Loucy (cell line): ENCODE measurements around the gene ARG2.

Source experiments
- H2AFZ ChIP-seq: fragments of 200-600 bp; sonication (generic); 2 replicates; pipeline ENCODE4 v1.6.0; 2016; ENCODE audit warnings: antibody characterized with exemption, mild to moderate bottlenecking, low read length, moderate library complexity
- H3F3A ChIP-seq: fragments of 200-600 bp; 2 replicates; pipeline ENCODE4 v1.6.0; 2016; ENCODE audit warnings: antibody characterized with exemption, low read depth, mild to moderate bottlenecking
- H3K27me3 ChIP-seq: fragments of 200-600 bp; sonication (generic); 2 replicates; pipeline ENCODE4 v1.6.1; 2014; ENCODE audit warnings: low read length, mild to moderate bottlenecking; ENCODE audit not compliant: insufficient read depth, poor library complexity, severe bottlenecking
- H3K36me3 ChIP-seq: fragments of 200-600 bp; sonication (generic); 2 replicates; pipeline ENCODE4 v1.6.1; 2016; ENCODE audit warnings: low read length; ENCODE audit not compliant: insufficient read depth
- H3K4me1 ChIP-seq: fragments of 200-600 bp; sonication (generic); 2 replicates; pipeline ENCODE4 v1.5.1; 2014; ENCODE audit warnings: low read length, mild to moderate bottlenecking; ENCODE audit not compliant: insufficient read depth, poor library complexity, severe bottlenecking
- H3K4me2 ChIP-seq: fragments of 200-600 bp; sonication (generic); 2 replicates; pipeline ENCODE4 v1.6.0; 2014; ENCODE audit warnings: antibody characterized with exemption, low read length, low read depth, mild to moderate bottlenecking; ENCODE audit not compliant: poor library complexity, severe bottlenecking
- H3K4me3 ChIP-seq: fragments of 200-600 bp; sonication (generic); 2 replicates; pipeline ENCODE4 v1.5.1; 2014; ENCODE audit warnings: low read length, mild to moderate bottlenecking, mixed read lengths; ENCODE audit not compliant: poor library complexity, severe bottlenecking
- H3K79me2 ChIP-seq: fragments of 200-600 bp; sonication (generic); 2 replicates; pipeline ENCODE4 v1.6.1; 2014; ENCODE audit warnings: low read length; ENCODE audit not compliant: insufficient read depth
- H3K9ac ChIP-seq: fragments of 200-600 bp; sonication (generic); 2 replicates; pipeline ENCODE4 v1.6.0; 2014; ENCODE audit warnings: mild to moderate bottlenecking, low read depth, low read length, moderate library complexity; ENCODE audit not compliant: poor library complexity, severe bottlenecking
- H3K9me2 ChIP-seq: fragments of 200-600 bp; sonication (generic); replicated peaks from 2 replicates; pipeline ENCODE4 v1.6.1; 2016; ENCODE audit warnings: low read depth, low read length, mixed read lengths
- H3K9me3 ChIP-seq: fragments of 200-600 bp; sonication (generic); 2 replicates; pipeline ENCODE4 v1.6.1; 2014; ENCODE audit warnings: mild to moderate bottlenecking, antibody characterized with exemption, low read length, low read depth; ENCODE audit not compliant: insufficient read depth
- H4K20me1 ChIP-seq: fragments of 200-600 bp; sonication (generic); 2 replicates; pipeline ENCODE4 v1.6.0; 2014; ENCODE audit warnings: antibody characterized with exemption, low read length, mild to moderate bottlenecking; ENCODE audit not compliant: insufficient read depth, poor library complexity, severe bottlenecking
- EZH2phosphoT487 ChIP-seq: fragments of 200-600 bp; IDR thresholded peaks from 2 replicates; pipeline ENCODE4 v1.6.1; 2018; ENCODE audit warnings: antibody characterized with exemption, mild to moderate bottlenecking, moderate library complexity, borderline replicate concordance
- TF ChIP-seq, protein P1 (sequence below): fragments of 200-600 bp; sonication (generic); conservative IDR thresholded peaks from 2 replicates; pipeline ENCODE4 v1.5.1; 2014; ENCODE audit warnings: mild to moderate bottlenecking, antibody characterized with exemption, low read length

Gene ARG2

DNA sequence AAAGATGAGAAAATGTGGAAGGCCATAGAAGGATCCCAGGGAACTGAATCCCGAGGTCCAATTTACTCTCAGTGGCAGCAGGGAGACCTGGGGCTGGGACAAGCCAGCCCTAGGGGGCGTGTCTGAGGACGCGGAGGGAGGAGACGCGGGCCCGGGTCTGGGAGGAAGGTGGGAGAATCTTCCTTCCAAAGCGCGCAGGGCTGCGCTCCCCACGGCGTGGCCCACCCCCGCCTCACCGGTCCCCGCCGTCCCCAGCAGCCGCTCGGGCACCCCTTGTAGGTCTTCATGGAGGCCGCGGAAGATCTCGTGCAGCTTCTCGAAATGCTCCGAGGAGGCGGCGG lies 54.4 kb downstream of the ARG2 start:
- Histone ChIP-seq H3K9me3 (no peaks in the 10 kb centered on the region), H3K4me3 (peak overlapping the region; percentile 88), H3K4me2 (peak overlapping the region; percentile 99), H3K79me2 (peaks cover 48% of the 10 kb centered on the region), H3K36me3 (peaks cover 28% of the 10 kb centered on the region; the same call in 1 of the 2 replicates), H3K9me2 (no peaks in the 10 kb centered on the region), H3K4me1 (peaks cover 32% of the 10 kb centered on the region), H3F3A (no peaks in the 10 kb centered on the region), H2AFZ (peak overlapping the region; percentile 91), H3K27me3 (no peaks in the 10 kb centered on the region), H3K9ac (peak overlapping the region; percentile 76), H4K20me1 (peaks cover 27% of the 10 kb centered on the region)
- TF ChIP-seq, protein P1, sequence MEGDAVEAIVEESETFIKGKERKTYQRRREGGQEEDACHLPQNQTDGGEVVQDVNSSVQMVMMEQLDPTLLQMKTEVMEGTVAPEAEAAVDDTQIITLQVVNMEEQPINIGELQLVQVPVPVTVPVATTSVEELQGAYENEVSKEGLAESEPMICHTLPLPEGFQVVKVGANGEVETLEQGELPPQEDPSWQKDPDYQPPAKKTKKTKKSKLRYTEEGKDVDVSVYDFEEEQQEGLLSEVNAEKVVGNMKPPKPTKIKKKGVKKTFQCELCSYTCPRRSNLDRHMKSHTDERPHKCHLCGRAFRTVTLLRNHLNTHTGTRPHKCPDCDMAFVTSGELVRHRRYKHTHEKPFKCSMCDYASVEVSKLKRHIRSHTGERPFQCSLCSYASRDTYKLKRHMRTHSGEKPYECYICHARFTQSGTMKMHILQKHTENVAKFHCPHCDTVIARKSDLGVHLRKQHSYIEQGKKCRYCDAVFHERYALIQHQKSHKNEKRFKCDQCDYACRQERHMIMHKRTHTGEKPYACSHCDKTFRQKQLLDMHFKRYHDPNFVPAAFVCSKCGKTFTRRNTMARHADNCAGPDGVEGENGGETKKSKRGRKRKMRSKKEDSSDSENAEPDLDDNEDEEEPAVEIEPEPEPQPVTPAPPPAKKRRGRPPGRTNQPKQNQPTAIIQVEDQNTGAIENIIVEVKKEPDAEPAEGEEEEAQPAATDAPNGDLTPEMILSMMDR, result peak; percentile 40
- TF ChIP-seq EZH2phosphoT487, result no peak

DNA sequence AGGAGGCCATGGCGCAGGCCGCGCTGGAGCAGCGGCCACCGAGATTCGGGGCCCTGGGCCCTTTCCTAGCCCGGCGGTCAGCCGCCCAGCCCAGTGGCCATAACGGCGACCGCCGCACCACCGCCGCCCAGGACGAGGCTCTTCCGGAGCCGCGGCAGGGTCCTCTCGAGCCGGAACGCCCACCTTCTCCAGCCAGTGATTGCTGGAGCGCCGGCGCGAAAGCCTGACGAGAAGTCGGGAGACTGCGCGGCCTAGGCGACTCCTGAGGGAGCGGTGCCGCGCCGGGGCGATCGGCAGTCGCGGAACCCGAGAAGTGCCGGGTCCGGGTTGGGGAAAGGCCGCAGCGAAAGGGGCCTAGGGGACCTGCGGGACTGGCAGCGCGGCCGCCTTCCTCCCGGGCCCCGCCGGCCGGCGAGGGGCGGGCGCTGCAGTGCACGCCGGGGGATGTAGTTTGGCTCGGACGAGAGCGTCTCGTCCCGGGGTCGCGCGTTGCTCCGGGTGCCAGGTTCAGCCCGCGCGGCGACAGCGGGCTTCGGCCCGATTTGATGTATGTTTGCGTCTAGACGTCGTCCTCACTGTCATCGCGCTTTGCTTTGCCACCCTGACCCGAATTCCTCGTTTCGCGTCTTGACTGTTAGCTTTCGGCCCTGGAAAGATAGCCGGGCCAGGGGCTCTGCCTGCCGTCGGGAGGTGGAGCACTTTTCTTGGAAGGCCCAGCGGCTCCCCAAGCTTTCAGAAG lies 54.9 kb downstream of the ARG2 start, which contains the start of gene VTI1B:
TSS of gene VTI1B (minus strand) at position 153 of the 739 bp plus-strand sequence. CDS start at position 10, 143 bp downstream.
- H3K9me3 ChIP-seq, result no peaks in the 10 kb centered on the region
- H3K4me2 ChIP-seq, result peak within 1 kb of the TSS; percentile 99
- H3K79me2 ChIP-seq, result peaks cover 43% of the 10 kb centered on the region
- H3F3A ChIP-seq, result no peaks in the 10 kb centered on the region
- peaks cover 32% of the 10 kb centered on the region for H3K4me1 ChIP-seq
- H4K20me1 ChIP-seq, result peaks cover 27% of the 10 kb centered on the region
- TF ChIP-seq, protein P1, result no peak
- TF ChIP-seq EZH2phosphoT487, result no peak
- H3K9ac ChIP-seq, result peak within 1 kb of the TSS; percentile 76
- H2AFZ ChIP-seq, result peak within 1 kb of the TSS; percentile 91
- H3K4me3 ChIP-seq, result peak within 1 kb of the TSS; percentile 88
- H3K27me3 ChIP-seq, result no peaks in the 10 kb centered on the region
- H3K36me3 ChIP-seq, result peaks cover 30% of the 10 kb centered on the region; the same call in 1 of the 2 replicates
- H3K9me2 ChIP-seq, result no peaks in the 10 kb centered on the region

DNA sequence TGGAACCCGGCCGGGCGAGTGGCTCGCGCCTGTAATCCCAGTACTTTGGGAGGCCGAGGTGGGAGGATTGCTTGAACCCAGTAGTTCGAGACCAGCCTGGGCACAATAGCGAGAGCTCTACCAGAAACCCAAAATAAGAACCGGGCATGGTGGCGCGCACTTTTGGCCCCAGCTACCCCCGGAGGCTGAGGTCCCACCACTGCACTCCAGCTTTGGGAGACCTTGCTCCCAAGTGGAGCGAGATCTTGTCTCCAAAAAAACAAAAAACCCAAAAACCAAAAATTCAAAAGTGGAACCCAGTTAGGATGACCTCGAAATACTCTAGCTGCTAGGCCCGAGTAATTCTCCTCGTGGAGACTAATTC lies 55.5 kb downstream of the ARG2 start:
- H3K4me2 ChIP-seq, result peak overlapping the region; percentile 99
- H3K9me3 ChIP-seq, result no peaks in the 10 kb centered on the region
- H4K20me1 ChIP-seq, result peaks cover 32% of the 10 kb centered on the region
- H3K4me1 ChIP-seq, result peaks cover 32% of the 10 kb centered on the region
- H3K4me3 ChIP-seq, result peak overlapping the region; percentile 88
- no peaks in the 10 kb centered on the region for H3K27me3 ChIP-seq
- no peaks in the 10 kb centered on the region for H3F3A ChIP-seq
- H2AFZ ChIP-seq, result peak overlapping the region; percentile 91; the same call in 1 of the 2 replicates
- peak overlapping the region; percentile 76 for H3K9ac ChIP-seq
- H3K9me2 ChIP-seq, result no peaks in the 10 kb centered on the region
- H3K79me2 ChIP-seq, result peaks cover 38% of the 10 kb centered on the region
- TF ChIP-seq, protein P1, result no peak
- no peak for TF ChIP-seq EZH2phosphoT487
- H3K36me3 ChIP-seq, result peaks cover 36% of the 10 kb centered on the region
